Prostate gland (tissue), 2 donors: ENCODE results near the gene PROS1. TPM values are rescaled to one million over a fixed set of nuclear protein-coding genes. Genes with fewer than 3 reads are reported as not detected.
"Not testable (repeated sequence)": the region's sequence is repeated elsewhere in the genome, so short reads cannot be mapped to it uniquely, and the experiment has no call there.

Experiments
- DNase-seq: peaks from one replicate; pipeline ENCODE4 v3.0.0-alpha.2; 2019; ENCODE audit warnings: low spot score
- H3K27ac ChIP-seq, 2 donors: fragments of 200-600 bp; sonication (generic); 2 replicates each; pipeline ENCODE4 v1.5.1; 2017 to 2019
- H3K27me3 ChIP-seq: fragments of 200-600 bp; sonication (generic); replicated peaks from 2 replicates; pipeline ENCODE4 v1.5.1; 2019; ENCODE audit not compliant: insufficient read depth
- H3K36me3 ChIP-seq, 2 donors: fragments of 200-600 bp; sonication (generic); 1 replicate in 1 of 2; 2 replicates in 1 of 2; pipeline versions ENCODE4 v1.5.1 to v1.8.1; 2017 to 2019
- H3K4me1 ChIP-seq: fragments of 200-600 bp; sonication (generic); replicated peaks from 2 replicates; pipeline ENCODE4 v1.5.1; 2019
- H3K4me3 ChIP-seq, 2 donors: fragments of 200-600 bp; sonication (generic); 2 replicates each; pipeline ENCODE4 v1.5.1; 2017 to 2019
- H3K9me3 ChIP-seq: fragments of 200-600 bp; sonication (generic); 2 replicates; pipeline ENCODE4 v1.5.1; 2017
- POLR2A ChIP-seq: fragments of 450-650 bp; IDR thresholded peaks from one replicate; pipeline ENCODE4 v1.6.1; 2016; ENCODE audit warnings: antibody characterized with exemption, mild to moderate bottlenecking
- POLR2AphosphoS5 ChIP-seq: sonication (generic); formaldehyde crosslinking; IDR thresholded peaks from one replicate; pipeline ENCODE4 v1.6.1; 2017; ENCODE audit warnings: antibody characterized with exemption
- WGBS: methylation state at CpG from one replicate; pipeline ENCODE4 v1.1.5; 2018; 5-methylcytosine and 5-hydroxymethylcytosine counted together
- intact Hi-C: fragments of 100-400 bp; cut with DNase I; formaldehyde crosslinking; loops from one replicate; pipeline ENCODE4 v1.14.2; 2022
- total RNA-seq, 2 donors: library from RNA; depleted of rRNA; stranded (reverse); fragments of >200 nt; gene quantifications; one replicate each; pipeline ENCODE4 v1.1.0, GENCODE V29; 2016
- TF ChIP-seq, protein P1 (sequence below), 4 experiments: fragments of 200-600 bp in 2 of 4; fragments of 450-650 bp in 2 of 4; sonication (generic) in 2 of 4; IDR thresholded peaks; 1 replicate in 3 of 4; 2 replicates in 1 of 4; pipeline ENCODE4 v1.5.1; 2016 to 2019; ENCODE audit warnings: antibody characterized with exemption in 4 of 4, mild to moderate bottlenecking in 2 of 4, moderate library complexity in 2 of 4

Gene PROS1
- total RNA-seq, 2 donors from 2014 or later, result 17.7 to 26.6 TPM

DNA sequence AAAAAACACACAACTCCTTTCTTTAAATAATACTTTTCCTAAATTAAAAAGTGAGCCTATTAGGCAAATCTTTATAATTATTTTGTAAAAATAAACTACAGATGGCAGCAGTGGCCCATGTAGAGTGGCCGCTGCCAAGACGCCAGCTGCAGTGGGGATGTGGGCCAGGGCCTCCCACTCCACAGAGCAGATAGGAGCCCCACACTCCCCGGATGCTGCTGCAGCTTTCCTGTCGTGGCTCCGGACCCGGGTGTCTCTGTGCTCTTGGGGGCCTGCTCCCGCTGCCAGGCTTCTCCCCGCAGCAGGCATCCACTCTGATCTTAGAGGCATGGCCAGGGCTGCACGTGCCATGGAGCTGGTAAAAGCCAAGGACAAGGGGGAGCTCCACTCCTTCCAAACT, 67.5 kb downstream of the PROS1 start:
- Histone ChIP-seq H3K4me3 (no peak overlapping the region), H3K36me3 (no peaks in the 10 kb centered on the region), H3K27ac (no peak overlapping the region), H3K27me3 (no peaks in the 10 kb centered on the region), H3K4me1 (no peaks in the 10 kb centered on the region), H3K9me3 (no peaks in the 10 kb centered on the region)
- TF ChIP-seq POLR2A, result no peak
- TF ChIP-seq, protein P1, sequence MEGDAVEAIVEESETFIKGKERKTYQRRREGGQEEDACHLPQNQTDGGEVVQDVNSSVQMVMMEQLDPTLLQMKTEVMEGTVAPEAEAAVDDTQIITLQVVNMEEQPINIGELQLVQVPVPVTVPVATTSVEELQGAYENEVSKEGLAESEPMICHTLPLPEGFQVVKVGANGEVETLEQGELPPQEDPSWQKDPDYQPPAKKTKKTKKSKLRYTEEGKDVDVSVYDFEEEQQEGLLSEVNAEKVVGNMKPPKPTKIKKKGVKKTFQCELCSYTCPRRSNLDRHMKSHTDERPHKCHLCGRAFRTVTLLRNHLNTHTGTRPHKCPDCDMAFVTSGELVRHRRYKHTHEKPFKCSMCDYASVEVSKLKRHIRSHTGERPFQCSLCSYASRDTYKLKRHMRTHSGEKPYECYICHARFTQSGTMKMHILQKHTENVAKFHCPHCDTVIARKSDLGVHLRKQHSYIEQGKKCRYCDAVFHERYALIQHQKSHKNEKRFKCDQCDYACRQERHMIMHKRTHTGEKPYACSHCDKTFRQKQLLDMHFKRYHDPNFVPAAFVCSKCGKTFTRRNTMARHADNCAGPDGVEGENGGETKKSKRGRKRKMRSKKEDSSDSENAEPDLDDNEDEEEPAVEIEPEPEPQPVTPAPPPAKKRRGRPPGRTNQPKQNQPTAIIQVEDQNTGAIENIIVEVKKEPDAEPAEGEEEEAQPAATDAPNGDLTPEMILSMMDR (IDR thresholded peaks at IDR 0.05), result no peak
- TF ChIP-seq POLR2AphosphoS5, result no peak
- 89% methylated on average over 9 of the region's 9 CpGs for WGBS
- intact Hi-C loops, result no loop called here
- DNase-seq, result no peak

DNA sequence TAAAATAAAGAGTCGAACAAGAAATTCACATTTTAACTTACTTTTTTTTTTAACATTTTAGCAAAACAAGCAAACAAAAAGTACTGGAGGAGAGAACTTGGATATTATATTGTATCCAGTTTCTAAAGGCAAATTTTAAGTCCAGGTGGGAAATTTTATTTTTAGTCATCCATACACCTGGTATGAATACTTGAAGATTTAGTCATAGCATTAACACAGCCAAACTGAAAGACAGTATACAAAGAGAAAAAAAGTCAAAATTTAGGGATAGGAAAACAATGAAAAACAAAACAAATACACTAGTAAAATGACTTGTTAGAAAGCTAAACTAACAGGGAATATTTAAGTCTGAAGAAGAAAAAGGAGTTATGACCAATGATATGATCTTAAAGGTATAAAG, 69.1 kb downstream of the PROS1 start:
- TF ChIP-seq, protein P1 (IDR thresholded peaks at IDR 0.05), result no peak
- TF ChIP-seq POLR2AphosphoS5 (no peak), POLR2A (no peak)
- no peaks in the 10 kb centered on the region for H3K9me3 ChIP-seq
- WGBS, result 100% methylated on average over 1 of the region's 1 CpG

DNA sequence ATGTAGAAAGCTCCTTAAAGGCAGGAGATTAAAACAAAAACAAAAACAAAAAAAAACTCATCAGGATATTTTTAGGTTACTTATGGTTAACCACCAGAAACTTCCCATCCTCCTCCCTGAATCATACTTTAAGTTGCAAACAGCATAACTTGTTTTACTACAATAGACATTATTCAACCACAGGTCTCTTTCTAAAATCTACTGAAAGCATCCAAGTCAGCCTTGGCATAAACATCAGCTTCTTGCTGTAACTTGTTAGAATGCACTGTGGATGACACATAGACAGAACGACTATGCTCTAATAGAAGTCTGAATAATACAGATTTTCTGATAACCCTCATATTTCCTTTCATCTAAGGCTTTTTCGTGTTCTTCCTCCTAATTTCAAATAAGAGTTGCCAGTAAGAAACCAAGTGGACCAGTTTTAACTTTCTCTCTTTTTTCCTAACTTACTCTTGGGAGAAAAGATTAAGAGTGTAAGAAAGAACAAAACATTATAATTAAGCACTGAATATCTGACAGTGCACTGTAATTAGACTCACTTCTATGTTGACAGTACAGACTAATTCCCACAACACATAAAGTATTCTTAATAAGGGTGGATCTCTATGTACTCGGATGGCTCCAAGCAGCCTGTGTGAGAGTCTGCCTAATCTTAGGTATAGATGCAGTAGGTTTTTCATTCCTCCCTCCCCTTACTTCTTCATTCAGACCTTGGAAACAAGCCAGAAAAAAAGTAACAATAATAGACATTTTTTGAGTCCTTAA, 95.3 kb downstream of the PROS1 start:
- DNase-seq, result peak; percentile 28
- H3K27me3 ChIP-seq, H3K9me3 ChIP-seq, H3K4me1 ChIP-seq, intact Hi-C loops, H3K36me3 ChIP-seq, H3K27ac ChIP-seq, H3K4me3 ChIP-seq: not testable (repeated sequence)
- 20% methylated on average over 3 of the region's 3 CpGs for WGBS

More for the DNA sequence above, 69.1 kb downstream of the PROS1 start:
- no peaks in the 10 kb centered on the region for H3K36me3 ChIP-seq
- no peak overlapping the region for H3K4me3 ChIP-seq
- no peak overlapping the region for H3K27ac ChIP-seq
- no peaks in the 10 kb centered on the region for H3K27me3 ChIP-seq
- DNase-seq, result no peak
- intact Hi-C loops, result no loop called here
- no peaks in the 10 kb centered on the region for H3K4me1 ChIP-seq

- intact Hi-C loops, H3K27me3 ChIP-seq, H3K4me1 ChIP-seq, DNase-seq, H3K9me3 ChIP-seq, H3K27ac ChIP-seq, H3K36me3 ChIP-seq, H3K4me3 ChIP-seq: not testable (repeated sequence)
- 80% methylated on average over 4 of the region's 4 CpGs for WGBS
Observed at GRCh38 chr3:93877427-93877826, 96.3 kb downstream of the PROS1 start.

DNA sequence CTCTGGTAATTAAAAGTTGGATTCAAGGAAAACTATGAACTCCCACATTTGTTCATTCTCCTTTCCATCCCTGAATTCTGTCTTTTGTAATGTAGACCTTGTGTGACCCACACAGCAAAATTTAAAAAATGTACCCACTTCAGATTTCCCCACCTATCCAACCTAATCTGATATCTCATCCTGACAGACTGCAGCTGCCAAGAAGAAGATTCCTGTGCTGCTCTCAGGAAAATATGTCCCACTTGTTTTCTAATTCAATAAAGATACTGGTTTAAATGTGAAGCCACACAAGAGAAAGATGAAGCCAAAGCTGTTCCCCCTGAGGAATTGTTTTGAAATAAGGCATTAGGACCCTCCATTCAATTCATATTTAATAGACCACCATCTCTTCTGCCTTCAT, 100.3 kb downstream of the PROS1 start:
- DNase-seq, H3K27ac ChIP-seq, H3K4me1 ChIP-seq, H3K36me3 ChIP-seq, H3K9me3 ChIP-seq, H3K4me3 ChIP-seq, intact Hi-C loops, H3K27me3 ChIP-seq: not testable (repeated sequence)

DNA sequence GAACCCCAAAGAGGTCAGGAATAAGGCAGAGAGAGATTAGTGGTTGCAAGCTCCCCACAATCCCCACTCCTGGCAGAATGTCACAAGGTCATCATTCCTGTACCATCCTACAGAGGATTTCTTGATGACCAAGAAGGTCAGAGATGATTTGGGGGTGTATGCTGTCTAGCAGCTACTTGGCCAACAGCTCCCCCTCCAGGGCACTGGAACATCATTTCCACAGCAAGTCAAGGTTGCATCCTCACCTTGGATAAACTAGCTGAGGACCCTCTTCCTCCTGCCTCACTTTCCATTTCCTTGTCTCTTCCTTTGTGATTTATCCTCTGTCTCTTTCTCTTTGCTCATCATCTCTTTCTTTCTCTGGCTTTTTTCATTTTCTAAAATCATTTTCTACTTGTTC, 106.3 kb downstream of the PROS1 start:
- Histone ChIP-seq H3K36me3 (no peaks in the 10 kb centered on the region), H3K27me3 (no peaks in the 10 kb centered on the region), H3K27ac (no peak overlapping the region), H3K9me3 (no peaks in the 10 kb centered on the region), H3K4me3 (no peak overlapping the region), H3K4me1 (no peaks in the 10 kb centered on the region)
- TF ChIP-seq, protein P1 (IDR thresholded peaks at IDR 0.05), result no peak
- TF ChIP-seq POLR2AphosphoS5 (no peak), POLR2A (no peak)
- intact Hi-C loops, result no loop called here
- DNase-seq, result no peak
